ENCODE data around the gene DDN. TPM values are rescaled to one million over a fixed set of nuclear protein-coding genes. Genes with fewer than 3 reads are reported as not detected.

The DDN gene
- polyA plus RNA-seq, 1 experiment: 0.07 TPM

DNA sequence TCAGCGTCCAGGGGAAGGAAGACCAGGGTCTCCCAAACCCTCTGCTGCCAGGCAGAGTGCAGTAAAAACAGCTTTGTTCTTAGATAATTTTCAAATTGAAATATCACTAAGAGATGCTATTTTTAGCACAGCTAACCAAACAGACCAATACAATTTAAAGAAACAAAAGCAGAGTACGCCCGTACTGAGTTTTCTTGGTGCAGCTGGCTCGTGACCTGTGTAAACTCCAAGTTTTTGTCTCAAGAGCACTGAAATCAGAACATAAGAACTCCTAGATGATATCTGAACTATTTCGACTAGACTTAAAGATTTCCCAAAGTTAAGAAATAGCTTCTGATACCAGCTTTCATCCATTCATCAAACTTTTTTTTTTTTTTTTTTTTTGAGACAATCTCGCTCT is 52.2 kb downstream of the DDN start:
- peaks cover 4% of the 10 kb centered on the region; the same call in 1 of the 2 replicates for H3K36me3 ChIP-seq (ENCODE audit: control insufficient read depth, insufficient read depth, low read length)
- POLR2A ChIA-PET: no interaction called here

DNA sequence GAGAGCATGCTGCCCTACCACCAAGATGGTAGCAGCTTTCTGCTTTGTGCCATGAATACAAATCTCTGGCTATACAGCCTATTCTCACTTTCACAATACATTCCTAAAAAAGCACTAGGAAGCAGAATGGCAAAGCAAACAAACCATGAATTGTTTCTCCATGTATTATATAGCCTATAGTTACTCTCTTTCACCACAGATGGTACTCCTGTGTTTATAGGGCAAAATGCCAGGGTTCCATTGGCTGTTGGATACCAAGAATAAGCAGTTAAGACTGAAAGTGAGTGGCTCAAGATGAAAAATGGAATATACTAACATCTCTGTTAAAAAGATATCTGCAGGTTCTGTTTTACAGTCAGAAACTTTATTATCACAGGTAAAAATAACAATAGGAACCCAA is 53.0 kb downstream of the DDN start:
- POLR2A ChIA-PET: no interaction called here
- CTCF ChIA-PET: interaction anchor here (0.6 to 3.1 kb wide), 7 partner anchors 11 to 131 kb away, joined by 3 to 13 read pairs (median 3); partner anchors contain the start of gene DDX23

More for the DNA sequence above, 52.2 kb downstream of the DDN start:
- no peak for TF ChIP-seq CTCF (IDR thresholded peaks at IDR 0.05; ENCODE audit: insufficient read depth, low read depth, low read length)
- no peak for DNase-seq (ENCODE audit: low read depth)
- Histone ChIP-seq H3K4me3 (ENCODE audit: low read depth, low read length) (no peak overlapping the region), H3K27me3 (ENCODE audit: control insufficient read depth, insufficient read depth, low read length) (no peaks in the 10 kb centered on the region)
- CTCF ChIA-PET: interaction anchor here (0.6 to 2.0 kb wide), 3 partner anchors 11 to 36 kb away, joined by 3 to 9 read pairs (median 3); no protein-coding TSS in a partner anchor

More for the DNA sequence above, 53.0 kb downstream of the DDN start:
- H3K4me3 ChIP-seq (ENCODE audit: low read depth, low read length): no peak overlapping the region
- DNase-seq (ENCODE audit: low read depth): no peak
- TF ChIP-seq CTCF (IDR thresholded peaks at IDR 0.05; ENCODE audit: insufficient read depth, low read depth, low read length): no peak
- H3K27me3 ChIP-seq (ENCODE audit: control insufficient read depth, insufficient read depth, low read length): no peaks in the 10 kb centered on the region
- H3K36me3 ChIP-seq (ENCODE audit: control insufficient read depth, insufficient read depth, low read length): peaks cover 5% of the 10 kb centered on the region

Small RNAs within 50 kb of the gene (small RNA-seq; reads per million reads assigned to genes)
- not detected for gene RNU6-940P (ENCODE audit: insufficient read length, low read depth, low replicate concordance)

Other genes with a start within 250 kb of the DDN start
- gene ADCY6, start 210.3 kb downstream of the DDN start, polyA plus RNA-seq (2011; rRNA removed): 27.8 and 37.9 TPM in 2 replicates
- gene CACNB3, start 180.9 kb downstream of the DDN start, polyA plus RNA-seq (2011; rRNA removed): 24.2 and 48.2 TPM in 2 replicates
- gene DDX23, start 147.2 kb downstream of the DDN start, polyA plus RNA-seq (2011; rRNA removed): 54.5 and 59.4 TPM in 2 replicates
- gene RND1, start 133.5 kb downstream of the DDN start, polyA plus RNA-seq (2011; rRNA removed): 0.31 and 0.72 TPM in 2 replicates
- gene FKBP11, start 73.9 kb downstream of the DDN start, polyA plus RNA-seq (2011; rRNA removed): 100 and 134 TPM in 2 replicates
- 233 and 292 TPM in 2 replicates for gene ARF3, start 41.9 kb downstream of the DDN start, polyA plus RNA-seq (2011; rRNA removed)
- 0.63 and 0.76 TPM in 2 replicates for gene WNT10B, start 27.6 kb downstream of the DDN start, polyA plus RNA-seq (2011; rRNA removed)
- not detected in 2 replicates for gene WNT1, start 21.1 kb downstream of the DDN start, polyA plus RNA-seq (2011; rRNA removed)
- gene PRKAG1, start 19.4 kb upstream of the DDN start, polyA plus RNA-seq (2011; rRNA removed): 94.1 and 127 TPM in 2 replicates
- 8.2 and 9.7 TPM in 2 replicates for gene KMT2D, start 61.4 kb upstream of the DDN start, polyA plus RNA-seq (2011; rRNA removed)
- 0.82 and 1.3 TPM in 2 replicates for gene RHEBL1, start 70.6 kb upstream of the DDN start, polyA plus RNA-seq (2011; rRNA removed)
- not detected in 2 replicates for gene DHH, start 95.4 kb upstream of the DDN start, polyA plus RNA-seq (2011; rRNA removed)
- gene LMBR1L, start 111.5 kb upstream of the DDN start, polyA plus RNA-seq (2011; rRNA removed): 37.2 and 63.1 TPM in 2 replicates
- 2,513 and 3,601 TPM in 2 replicates for gene TUBA1B, start 132.0 kb upstream of the DDN start, polyA plus RNA-seq (2011; rRNA removed)
- 616 and 820 TPM in 2 replicates for gene TUBA1A, start 189.7 kb upstream of the DDN start, polyA plus RNA-seq (2011; rRNA removed)